B cell (primary cell): ENCODE results near the gene LSM10. TPM values are rescaled to one million over a fixed set of nuclear protein-coding genes. Genes with fewer than 3 reads are reported as not detected.

Experiments
- ATAC-seq: fragments of 200-7000 bp; cut with Tn5 transposase; one replicate; pipeline ENCODE4 v1.10.0; 2021; ENCODE audit warnings: low read depth, mild to moderate bottlenecking, moderate number of reproducible peaks, moderate library complexity
- CTCF ChIA-PET: fragments of 350-600 bp; sonication (Branson Sonifier 250); formaldehyde crosslinking; loops from one replicate; lab custom pipeline; 2021; ENCODE audit warnings: antibody characterized with exemption, inconsistent platforms; lab: Charles Lee
- POLR2A ChIA-PET: fragments of 350-600 bp; sonication (Branson Sonifier 250); formaldehyde crosslinking; loops from one replicate; lab custom pipeline; 2021; ENCODE audit warnings: antibody characterized with exemption; lab: Charles Lee
- DNase-seq: peaks from one replicate; pipeline ENCODE4 v3.0.0; 2013
- H2AFZ ChIP-seq: 2 replicates; pipeline ENCODE4 v1.6.1; 2012; ENCODE audit warnings: mild to moderate bottlenecking, low read depth, low read length; ENCODE audit not compliant: insufficient read depth, poor library complexity, severe bottlenecking
- H3K27ac ChIP-seq, 2 donors: 1 replicate in 1 of 2; 2 replicates in 1 of 2; pipeline ENCODE4 v1.5.1; 2012 to 2013; ENCODE audit warnings: low read length in 2 of 2, mild to moderate bottlenecking in 2 of 2, moderate library complexity in 1 of 2
- H3K27me3 ChIP-seq, 4 experiments: fragments of 200-600 bp in 1 of 4; sonication (generic) in 1 of 4; replicated peaks in 1 of 4; 1 replicate in 2 of 4; 2 replicates in 2 of 4; pipeline versions ENCODE4 v1.6.1 to v1.7.0; 2013 to 2016; ENCODE audit warnings: low read length in 3 of 4, mild to moderate bottlenecking in 2 of 4, mixed read lengths in 1 of 4, moderate library complexity in 1 of 4; ENCODE audit not compliant: insufficient read depth in 4 of 4, control insufficient read depth in 3 of 4; ENCODE audit errors: control extremely low read depth in 1 of 4
- H3K36me3 ChIP-seq, 2 experiments: replicated peaks in 1 of 2; 1 replicate in 1 of 2; 2 replicates in 1 of 2; pipeline versions ENCODE4 v1.6.1 to v1.7.1; 2013; ENCODE audit warnings: low read length in 1 of 2; ENCODE audit not compliant: insufficient read depth in 2 of 2, control insufficient read depth in 1 of 2; ENCODE audit errors: control extremely low read depth in 1 of 2, extremely low read depth in 1 of 2
- H3K4me1 ChIP-seq, 2 donors: fragments of 200-600 bp in 1 of 2; sonication (generic) in 1 of 2; 1 replicate in 1 of 2; 2 replicates in 1 of 2; pipeline versions ENCODE4 v1.5.1 to v1.6.1; 2013 to 2017; ENCODE audit warnings: low read length in 2 of 2; ENCODE audit not compliant: control insufficient read depth in 2 of 2, insufficient read depth in 2 of 2
- H3K4me2 ChIP-seq: replicated peaks from 2 replicates; pipeline ENCODE3; 2012; ENCODE audit warnings: mild to moderate bottlenecking, low read depth, low read length; ENCODE audit not compliant: poor library complexity, severe bottlenecking
- H3K4me3 ChIP-seq, 5 experiments: fragments of 200-600 bp in 1 of 5; sonication (generic) in 1 of 5; 1 replicate in 3 of 5; 2 replicates in 2 of 5; pipeline versions ENCODE4 v1.5.1 to v1.7.0; 2011 to 2016; ENCODE audit warnings: low read length in 4 of 5, mild to moderate bottlenecking in 4 of 5, low read depth in 2 of 5, control low read depth in 1 of 5, moderate library complexity in 1 of 5; ENCODE audit not compliant: insufficient read depth in 1 of 5; ENCODE audit errors: control extremely low read depth in 1 of 5, extremely low read depth in 1 of 5
- H3K79me2 ChIP-seq: fragments of 200-600 bp; sonication (generic); one replicate; pipeline ENCODE4 v1.6.0; 2016; ENCODE audit warnings: low read length; ENCODE audit not compliant: control insufficient read depth, insufficient read depth
- H3K9ac ChIP-seq: fragments of 200-600 bp; sonication (generic); 2 replicates; pipeline ENCODE4 v1.6.1; 2017; ENCODE audit warnings: mild to moderate bottlenecking, low read length, moderate library complexity
- H3K9me3 ChIP-seq, 3 donors: one replicate each; pipeline versions ENCODE4 v1.6.1 to v1.7.1; 2013; ENCODE audit warnings: low read length in 2 of 3; ENCODE audit not compliant: control insufficient read depth in 2 of 3, insufficient read depth in 1 of 3; ENCODE audit errors: control extremely low read depth in 1 of 3
- H4K20me1 ChIP-seq: 2 replicates; pipeline ENCODE4 v1.6.0; 2012; ENCODE audit warnings: mild to moderate bottlenecking, low read length; ENCODE audit not compliant: insufficient read depth, control insufficient read depth, poor library complexity, severe bottlenecking
- H3K27ac Mint-ChIP-seq: one replicate; pipeline ENCODE4 v1.8.0; 2021; ENCODE audit warnings: mixed read lengths
- H3K27me3 Mint-ChIP-seq: one replicate; pipeline ENCODE4 v1.8.0; 2021; ENCODE audit warnings: mixed read lengths
- H3K4me1 Mint-ChIP-seq: one replicate; pipeline ENCODE4 v1.8.0; 2021; ENCODE audit warnings: mixed read lengths
- H3K4me3 Mint-ChIP-seq: one replicate; pipeline ENCODE4 v1.8.0; 2021; ENCODE audit warnings: mixed read lengths
- H3K9me3 Mint-ChIP-seq: one replicate; pipeline ENCODE4 v1.8.0; 2022; ENCODE audit warnings: mixed read lengths; ENCODE audit not compliant: insufficient read depth
- EZH2 ChIP-seq: IDR thresholded peaks from 2 replicates; pipeline ENCODE4 v1.6.1; 2012; ENCODE audit warnings: borderline replicate concordance, low read depth, mild to moderate bottlenecking, moderate library complexity, low read length; ENCODE audit not compliant: insufficient read depth, poor library complexity, severe bottlenecking
- WGBS: methylation state at CpG from one replicate; pipeline ENCODE4 v1.1.5; 2013; ENCODE audit warnings: missing lambda C conversion rate; ENCODE audit not compliant: insufficient coverage; 5-methylcytosine and 5-hydroxymethylcytosine counted together
- intact Hi-C: fragments of 100-400 bp; cut with micrococcal nuclease; formaldehyde crosslinking; loops from one replicate; pipeline ENCODE4 v1.10.0; 2022
- polyA minus RNA-seq: library from RNA; depleted of rRNA, polyadenylated mRNA; stranded (reverse); fragments of >200 nt; gene quantifications from 2 replicates; pipeline ENCODE4 v1.2.3, GENCODE V29; 2012
- polyA plus RNA-seq: library from polyadenylated mRNA; depleted of rRNA; stranded (reverse); fragments of >200 nt; gene quantifications from 2 replicates; pipeline ENCODE4 v1.2.3, GENCODE V29; 2012
- total RNA-seq, 2 donors: library from RNA; stranded (reverse); fragments of 120-200 nt in 1 of 2; gene quantifications; 1 replicate in 1 of 2; 2 replicates in 1 of 2; pipeline versions ENCODE4 v1.2.3 to v1.2.4, GENCODE V29; 2013 to 2022
- TF ChIP-seq, protein P1 (sequence below): fragments of 200-600 bp; IDR thresholded peaks from one replicate; pipeline ENCODE4 v1.8.0; 2022; ENCODE audit warnings: antibody characterized with exemption, mild to moderate bottlenecking

Gene LSM10
- total RNA-seq (70.6 and 73.5 TPM in 2 replicates), polyA plus RNA-seq (69.3 and 136 TPM in 2 replicates), polyA minus RNA-seq (32.4 and 36.6 TPM in 2 replicates)
- total RNA-seq (2013) = 57.3 TPM

DNA sequence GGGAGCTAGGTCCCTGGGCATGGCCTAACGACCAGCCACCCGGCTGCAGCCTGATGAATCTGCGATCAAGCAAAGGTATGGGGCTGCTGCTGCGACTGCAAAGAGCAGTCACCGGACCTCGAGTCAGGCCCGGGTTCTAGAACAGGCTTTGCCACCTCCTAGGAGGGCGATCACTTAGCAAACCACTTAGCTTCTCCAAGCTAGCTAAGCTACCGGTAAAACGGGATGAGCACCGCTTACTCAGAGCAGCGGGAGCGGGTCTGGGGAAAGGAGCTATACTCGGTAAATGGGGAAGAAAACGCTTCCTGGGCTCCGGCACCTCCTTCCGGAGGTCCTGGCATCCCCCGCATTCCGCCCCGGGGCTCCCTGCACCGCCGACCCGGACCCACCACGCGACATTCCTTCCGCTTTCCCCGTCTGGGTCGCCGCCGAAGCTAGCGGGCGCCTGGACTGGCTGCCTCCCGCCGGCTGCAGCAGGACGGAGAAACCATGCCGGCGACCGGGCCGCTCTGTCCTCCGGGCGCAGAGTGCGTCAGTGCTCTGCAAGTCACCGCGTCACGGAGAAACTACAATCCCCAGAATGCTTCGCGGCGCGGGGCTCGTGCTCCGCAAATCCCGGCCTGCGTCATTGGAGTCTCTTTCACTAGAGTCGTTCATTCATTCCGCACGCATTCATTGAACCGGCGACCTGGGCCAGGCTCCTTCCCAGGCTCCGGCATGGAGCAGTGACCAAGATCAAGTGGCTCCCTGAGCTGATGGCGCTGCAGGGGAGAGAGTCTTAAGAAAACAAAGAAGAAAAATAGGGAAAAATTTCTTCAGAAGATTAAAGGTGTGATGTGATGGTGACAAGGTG is at the start of gene LSM10:
TSS of gene LSM10 (minus strand) at position 531 of the 853 bp plus-strand sequence. CDS start 3,779 bp downstream, outside the sequence.
- TF ChIP-seq, protein P1, sequence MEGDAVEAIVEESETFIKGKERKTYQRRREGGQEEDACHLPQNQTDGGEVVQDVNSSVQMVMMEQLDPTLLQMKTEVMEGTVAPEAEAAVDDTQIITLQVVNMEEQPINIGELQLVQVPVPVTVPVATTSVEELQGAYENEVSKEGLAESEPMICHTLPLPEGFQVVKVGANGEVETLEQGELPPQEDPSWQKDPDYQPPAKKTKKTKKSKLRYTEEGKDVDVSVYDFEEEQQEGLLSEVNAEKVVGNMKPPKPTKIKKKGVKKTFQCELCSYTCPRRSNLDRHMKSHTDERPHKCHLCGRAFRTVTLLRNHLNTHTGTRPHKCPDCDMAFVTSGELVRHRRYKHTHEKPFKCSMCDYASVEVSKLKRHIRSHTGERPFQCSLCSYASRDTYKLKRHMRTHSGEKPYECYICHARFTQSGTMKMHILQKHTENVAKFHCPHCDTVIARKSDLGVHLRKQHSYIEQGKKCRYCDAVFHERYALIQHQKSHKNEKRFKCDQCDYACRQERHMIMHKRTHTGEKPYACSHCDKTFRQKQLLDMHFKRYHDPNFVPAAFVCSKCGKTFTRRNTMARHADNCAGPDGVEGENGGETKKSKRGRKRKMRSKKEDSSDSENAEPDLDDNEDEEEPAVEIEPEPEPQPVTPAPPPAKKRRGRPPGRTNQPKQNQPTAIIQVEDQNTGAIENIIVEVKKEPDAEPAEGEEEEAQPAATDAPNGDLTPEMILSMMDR = no peak
- TF ChIP-seq EZH2 = no peak
- peak within 1 kb of the TSS; percentile 92 for H3K4me3 Mint-ChIP-seq

DNA sequence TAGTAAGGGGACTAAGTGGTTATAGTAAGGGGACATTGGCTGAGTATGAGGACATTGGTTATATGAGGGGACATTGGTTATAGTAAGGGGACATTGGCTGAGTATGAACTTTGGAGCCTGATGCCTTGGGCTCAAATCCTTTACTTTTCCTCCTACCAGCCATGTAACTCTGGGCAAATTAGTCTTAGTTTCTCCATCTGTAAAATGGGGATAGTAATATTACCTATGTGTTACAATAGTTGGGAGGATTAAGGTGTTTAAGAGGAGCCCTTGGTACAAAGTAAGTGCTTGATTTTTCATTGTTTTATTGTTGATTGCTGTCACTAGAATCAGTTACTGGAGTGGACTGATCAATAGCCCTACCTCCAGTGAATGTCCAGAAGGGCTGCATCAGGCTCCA is 49.7 kb upstream of the LSM10 start:
- Histone ChIP-seq H4K20me1 (no peaks in the 10 kb centered on the region), H3K9me3 (no peaks in the 10 kb centered on the region), H3K9ac (no peak overlapping the region), H3K27ac (no peak overlapping the region), H3K4me1 (peaks cover 3 to 15% of the 10 kb centered on the region in 2 donors), H3K36me3 (no peaks in the 10 kb centered on the region), H3K4me3 (no peak overlapping the region), H3K79me2 (no peaks in the 10 kb centered on the region), H2AFZ (no peak overlapping the region), H3K27me3 (peaks cover 0 to 3% (median 0%) of the 10 kb centered on the region in 4 experiments), H3K4me2 (no peak overlapping the region)
- ATAC-seq = no peak
- no peaks in the 10 kb centered on the region for H3K9me3 Mint-ChIP-seq
- intact Hi-C loops = no loop called here
- H3K27me3 Mint-ChIP-seq = no peaks in the 10 kb centered on the region
- H3K4me3 Mint-ChIP-seq = no peak overlapping the region
- DNase-seq = no peak
- H3K27ac Mint-ChIP-seq = no peak overlapping the region
- TF ChIP-seq EZH2 = no peak
- TF ChIP-seq, protein P1 = no peak
- H3K4me1 Mint-ChIP-seq = peaks cover 17% of the 10 kb centered on the region
- CTCF ChIA-PET = no interaction called here
- POLR2A ChIA-PET = no interaction called here

More for the DNA sequence above, at the start of gene LSM10:
- Histone ChIP-seq H3K9me3 (peaks cover 0 to 10% (median 0%) of the 10 kb centered on the region in 3 donors), H4K20me1 (no peaks in the 10 kb centered on the region), H3K79me2 (peaks cover 77% of the 10 kb centered on the region), H3K36me3 (peaks cover 0 to 16% of the 10 kb centered on the region in 2 experiments), H3K4me1 (peaks cover 20 to 47% of the 10 kb centered on the region in 2 donors), H2AFZ (peak within 1 kb of the TSS; percentile 82), H3K27ac (peak within 1 kb of the TSS; percentile 78 to 93), H3K4me2 (peak within 1 kb of the TSS; percentile 78), H3K27me3 (no peaks in the 10 kb centered on the region), H3K4me3 (peak within 1 kb of the TSS; percentile 76 to 99 (median 97)), H3K9ac (peak within 1 kb of the TSS; percentile 95)
- CTCF ChIA-PET = interaction anchor here (0.9 to 7.4 kb wide), 7 partner anchors 11 to 248 kb away, joined by 3 to 52 read pairs (median 6); partner anchors contain the start of gene TRAPPC3
- Mint-ChIP-seq H3K27ac (peak within 1 kb of the TSS; percentile 94), H3K27me3 (no peaks in the 10 kb centered on the region), H3K4me1 (peaks cover 55% of the 10 kb centered on the region), H3K9me3 (no peaks in the 10 kb centered on the region)
- intact Hi-C loops = loop anchor here (1.0 to 5.0 kb wide), 5 partner anchors 11 to 755 kb away; partner anchors contain the start of genes PSMB2, SH3D21 and TRAPPC3
- POLR2A ChIA-PET = interaction anchor here (0.6 to 4.5 kb wide), 7 partner anchors 10 to 242 kb away, joined by 3 to 34 read pairs (median 4); partner anchors contain the start of genes MAP7D1, MRPS15 and STK40
- ATAC-seq (peak; percentile 88), DNase-seq (peak; percentile 93)
- WGBS = under 1% methylated on average over 54 of the region's 60 CpGs
